Thoracic aorta (tissue), 2 donors: Measurements from ENCODE around the gene SMIM23. TPM values are rescaled to one million over a fixed set of nuclear protein-coding genes. Genes with fewer than 3 reads are reported as not detected.

Source experiments
- ATAC-seq: fragments of 150-250 bp; one replicate; pipeline ENCODE4 v1.8.0; 2017; ENCODE audit warnings: low read depth; ENCODE audit not compliant: insufficient number of reproducible peaks, low FRiP score
- DNase-seq: peaks from one replicate; pipeline ENCODE4 v3.0.0-alpha.2; 2020; ENCODE audit warnings: low spot score
- H3K27ac ChIP-seq, 2 donors: fragments of 200-600 bp; sonication (generic); 1 replicate in 1 of 2; 2 replicates in 1 of 2; pipeline ENCODE4 v1.5.1; 2016; ENCODE audit warnings: mild to moderate bottlenecking in 2 of 2, moderate library complexity in 2 of 2
- H3K27me3 ChIP-seq: fragments of 200-600 bp; sonication (generic); replicated peaks from 2 replicates; pipeline ENCODE4 v1.6.0; 2016; ENCODE audit warnings: mild to moderate bottlenecking; ENCODE audit not compliant: insufficient read depth
- H3K36me3 ChIP-seq: fragments of 200-600 bp; sonication (generic); one replicate; pipeline ENCODE4 v1.5.1; 2016
- H3K4me1 ChIP-seq, 2 donors: fragments of 200-600 bp; sonication (generic); 1 replicate in 1 of 2; 2 replicates in 1 of 2; pipeline versions ENCODE4 v1.5.1 to v1.6.0; 2016; ENCODE audit warnings: low read depth in 2 of 2, mild to moderate bottlenecking in 1 of 2; ENCODE audit not compliant: control insufficient read depth in 1 of 2
- H3K4me3 ChIP-seq: fragments of 200-600 bp; sonication (generic); 2 replicates; pipeline ENCODE4 v1.5.1; 2016; ENCODE audit warnings: mild to moderate bottlenecking
- H3K9me3 ChIP-seq: fragments of 200-600 bp; sonication (generic); 2 replicates; pipeline ENCODE4 v1.5.1; 2016
- total RNA-seq, 2 donors: library from RNA; depleted of rRNA; stranded (reverse); fragments of >200 nt; gene quantifications; one replicate each; pipeline versions ENCODE4 v1.1.0 to v1.2.3, GENCODE V29; 2016
- TF ChIP-seq, protein P1 (sequence below): fragments of 200-600 bp; sonication (generic); IDR thresholded peaks from one replicate; pipeline ENCODE4 v1.5.1; 2019; ENCODE audit warnings: antibody characterized with exemption

The SMIM23 gene
- total RNA-seq, 2 donors from 2014 or later, result not detected

- H3K27ac ChIP-seq, result no peak overlapping the region
- no peaks in the 10 kb centered on the region for H3K36me3 ChIP-seq
- no peaks in the 10 kb centered on the region for H3K9me3 ChIP-seq
- no peak overlapping the region for H3K4me3 ChIP-seq
- TF ChIP-seq, protein P1, sequence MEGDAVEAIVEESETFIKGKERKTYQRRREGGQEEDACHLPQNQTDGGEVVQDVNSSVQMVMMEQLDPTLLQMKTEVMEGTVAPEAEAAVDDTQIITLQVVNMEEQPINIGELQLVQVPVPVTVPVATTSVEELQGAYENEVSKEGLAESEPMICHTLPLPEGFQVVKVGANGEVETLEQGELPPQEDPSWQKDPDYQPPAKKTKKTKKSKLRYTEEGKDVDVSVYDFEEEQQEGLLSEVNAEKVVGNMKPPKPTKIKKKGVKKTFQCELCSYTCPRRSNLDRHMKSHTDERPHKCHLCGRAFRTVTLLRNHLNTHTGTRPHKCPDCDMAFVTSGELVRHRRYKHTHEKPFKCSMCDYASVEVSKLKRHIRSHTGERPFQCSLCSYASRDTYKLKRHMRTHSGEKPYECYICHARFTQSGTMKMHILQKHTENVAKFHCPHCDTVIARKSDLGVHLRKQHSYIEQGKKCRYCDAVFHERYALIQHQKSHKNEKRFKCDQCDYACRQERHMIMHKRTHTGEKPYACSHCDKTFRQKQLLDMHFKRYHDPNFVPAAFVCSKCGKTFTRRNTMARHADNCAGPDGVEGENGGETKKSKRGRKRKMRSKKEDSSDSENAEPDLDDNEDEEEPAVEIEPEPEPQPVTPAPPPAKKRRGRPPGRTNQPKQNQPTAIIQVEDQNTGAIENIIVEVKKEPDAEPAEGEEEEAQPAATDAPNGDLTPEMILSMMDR, result no peak
- no peak for DNase-seq
- H3K4me1 ChIP-seq, result no peaks in the 10 kb centered on the region
- ATAC-seq, result no peak
- no peaks in the 10 kb centered on the region for H3K27me3 ChIP-seq
These were observed 41.4 kb upstream of the SMIM23 start for GRCh38 chr5:171744264-171744663.

GRCh38 chr5:171744882-171745281, 40.7 kb upstream of the SMIM23 start:
- ATAC-seq (no peak), DNase-seq (no peak)
- H3K9me3 ChIP-seq, result no peaks in the 10 kb centered on the region

DNA sequence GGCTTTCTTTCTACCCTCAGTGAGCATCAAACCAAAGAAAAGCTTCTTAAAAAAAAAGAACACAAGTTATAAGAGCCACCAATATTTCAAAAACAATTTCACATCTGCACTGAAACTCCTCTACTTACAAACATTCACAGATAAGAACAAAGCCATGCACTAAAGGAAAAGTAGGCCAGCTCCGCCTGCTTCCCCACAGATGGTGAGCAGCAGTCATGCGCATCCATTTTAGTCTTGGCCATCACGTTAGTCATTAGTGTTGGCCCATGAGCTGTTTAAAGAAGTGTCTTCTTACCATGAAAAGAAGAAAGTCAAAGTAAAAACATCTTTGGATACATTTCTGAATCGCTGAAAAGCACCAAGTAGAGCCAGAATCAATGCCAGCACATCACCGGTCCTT, 40.0 kb upstream of the SMIM23 start:
- H3K4me3 ChIP-seq, result no peak overlapping the region
- no peak overlapping the region for H3K27ac ChIP-seq
- no peaks in the 10 kb centered on the region for H3K36me3 ChIP-seq
- TF ChIP-seq, protein P1, result no peak
- no peaks in the 10 kb centered on the region for H3K4me1 ChIP-seq
- H3K9me3 ChIP-seq, result no peaks in the 10 kb centered on the region
- no peak for ATAC-seq
- no peak for DNase-seq
- no peaks in the 10 kb centered on the region for H3K27me3 ChIP-seq

More at GRCh38 chr5:171744882-171745281, 40.7 kb upstream of the SMIM23 start:
- no peaks in the 10 kb centered on the region for H3K36me3 ChIP-seq
- H3K4me3 ChIP-seq, result no peak overlapping the region
- no peak overlapping the region for H3K27ac ChIP-seq
- TF ChIP-seq, protein P1, result no peak
- H3K4me1 ChIP-seq, result no peaks in the 10 kb centered on the region
- H3K27me3 ChIP-seq, result no peaks in the 10 kb centered on the region

DNA sequence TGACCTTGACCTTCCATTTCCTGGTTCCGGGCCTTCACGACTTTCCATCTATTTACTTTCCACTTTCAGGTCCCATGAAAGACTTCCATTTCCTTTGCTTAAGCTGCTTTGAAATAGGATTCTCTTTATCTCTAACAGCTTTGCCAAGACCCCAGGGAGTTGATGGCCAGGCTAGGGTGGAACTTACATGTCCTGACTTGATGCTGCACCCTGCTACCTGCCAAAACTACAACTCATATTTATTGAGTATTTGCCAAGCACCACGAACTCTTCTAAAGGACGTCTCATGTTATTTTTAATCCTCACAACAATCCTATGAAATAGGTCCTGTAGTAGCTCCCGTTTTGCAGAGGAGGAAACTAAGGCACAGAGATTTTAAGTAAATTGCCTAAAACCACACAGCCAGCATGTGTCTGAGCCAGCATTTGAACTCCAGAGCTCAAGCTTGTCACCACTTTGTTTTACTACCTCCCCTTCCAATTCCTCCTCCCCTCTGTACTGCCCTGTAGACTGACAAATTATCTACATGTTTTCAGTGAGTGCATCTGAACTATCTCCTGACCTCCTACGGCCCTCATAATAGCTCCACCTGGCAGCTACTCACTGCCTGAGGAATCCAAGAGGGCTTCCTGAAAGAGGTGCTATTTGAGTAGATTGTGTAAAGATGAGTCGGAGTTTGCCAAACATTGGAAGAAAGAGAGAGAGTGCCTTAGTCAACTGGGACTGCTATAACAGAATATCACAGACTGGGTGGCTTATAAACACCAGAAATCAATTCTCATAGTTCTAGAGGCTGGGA, 38.4 kb upstream of the SMIM23 start:
- H3K27ac ChIP-seq, result no peak overlapping the region
- TF ChIP-seq, protein P1, result no peak
- H3K36me3 ChIP-seq, result no peaks in the 10 kb centered on the region
- ATAC-seq (no peak), DNase-seq (no peak)
- no peaks in the 10 kb centered on the region for H3K9me3 ChIP-seq
- H3K27me3 ChIP-seq, result no peaks in the 10 kb centered on the region
- no peaks in the 10 kb centered on the region for H3K4me1 ChIP-seq
- H3K4me3 ChIP-seq, result no peak overlapping the region

DNA sequence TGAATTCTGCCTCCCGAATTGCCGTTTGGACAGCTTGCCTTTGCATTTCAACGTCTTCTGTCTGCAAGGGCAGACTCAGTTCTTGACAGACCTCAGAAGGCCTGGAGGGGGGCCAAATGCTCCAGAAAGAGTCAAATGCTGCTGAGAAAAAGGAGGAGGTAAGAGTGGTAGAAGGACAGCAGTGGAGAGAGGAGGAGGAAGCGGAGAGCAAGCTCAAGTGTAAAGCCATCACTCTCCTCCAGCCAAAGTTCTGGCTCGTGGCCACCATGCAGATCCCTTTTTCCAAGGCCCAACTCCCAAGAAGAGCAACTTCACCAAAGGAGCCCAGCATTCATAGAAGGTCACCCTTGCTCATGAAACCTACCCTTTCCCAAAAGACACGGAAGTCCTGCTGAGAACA, 36.9 kb upstream of the SMIM23 start:
- H3K36me3 ChIP-seq, result no peaks in the 10 kb centered on the region
- DNase-seq (no peak), ATAC-seq (no peak)
- no peaks in the 10 kb centered on the region for H3K27me3 ChIP-seq
- no peak overlapping the region for H3K4me3 ChIP-seq
- TF ChIP-seq, protein P1, result no peak
- H3K9me3 ChIP-seq, result no peaks in the 10 kb centered on the region
- no peak overlapping the region for H3K27ac ChIP-seq
- no peaks in the 10 kb centered on the region for H3K4me1 ChIP-seq
